Measurements from ENCODE around the gene SULT2B1.
A peak's percentile ranks its signal among the peaks of the same experiment; 100 is the strongest.

Gene SULT2B1

GRCh38 chr19:48634424-48635262, 82.7 kb downstream of the SULT2B1 start:
- DNase-seq (ENCODE audit: low read depth), result peak; percentile 96

DNA sequence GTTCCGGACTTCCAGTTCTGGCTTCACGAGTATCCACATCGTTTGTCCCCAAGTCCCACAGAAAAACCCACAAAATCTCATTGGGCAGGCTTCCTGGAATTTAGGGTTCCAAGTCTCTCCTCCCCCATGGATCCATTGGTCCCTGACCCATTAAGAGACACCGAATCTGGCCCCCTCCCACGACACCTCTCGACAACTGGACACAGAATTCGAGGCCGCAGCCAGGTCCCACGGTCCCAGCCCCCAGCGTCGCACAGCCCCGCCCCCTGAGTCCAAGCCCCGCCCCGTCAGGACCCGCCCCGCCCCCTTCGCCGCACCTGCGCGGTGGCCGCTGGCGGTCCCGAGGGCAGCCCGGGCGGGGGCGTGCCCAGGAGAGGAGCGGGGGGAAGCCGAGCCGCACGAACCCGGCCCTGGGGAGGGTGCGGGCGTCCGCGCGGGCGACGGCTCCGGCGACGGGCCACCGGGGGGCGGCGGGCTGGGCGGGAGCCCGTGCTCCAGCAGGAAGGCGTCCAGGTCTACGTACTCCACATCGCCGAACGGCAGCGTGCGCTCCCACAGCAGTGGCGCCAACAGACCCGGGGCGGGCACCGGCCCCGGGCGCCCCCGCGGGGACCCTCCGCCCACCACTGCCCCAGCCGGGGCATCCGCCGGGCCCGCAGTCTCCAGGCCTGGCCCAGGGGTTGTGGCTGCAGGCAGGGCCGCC, 83.4 kb downstream of the SULT2B1 start:
- no peak for DNase-seq (ENCODE audit: low read depth)

- DNase-seq (ENCODE audit: low read depth), result no peak
Measured at GRCh38 chr19:48635966-48636858, 84.2 kb downstream of the SULT2B1 start.

GRCh38 chr19:48636859-48637448, 85.0 kb downstream of the SULT2B1 start, which contains the start of gene DBP:
Gene DBP, minus strand, starts transcription at chr19:48637379. Its CDS starts 385 bp downstream, at chr19:48636994.
- DNase-seq (ENCODE audit: low read depth), result no peak

- DNase-seq (ENCODE audit: low read depth), result peak; percentile 99
Measured at GRCh38 chr19:48637449-48637947, 85.5 kb downstream of the SULT2B1 start.

DNA sequence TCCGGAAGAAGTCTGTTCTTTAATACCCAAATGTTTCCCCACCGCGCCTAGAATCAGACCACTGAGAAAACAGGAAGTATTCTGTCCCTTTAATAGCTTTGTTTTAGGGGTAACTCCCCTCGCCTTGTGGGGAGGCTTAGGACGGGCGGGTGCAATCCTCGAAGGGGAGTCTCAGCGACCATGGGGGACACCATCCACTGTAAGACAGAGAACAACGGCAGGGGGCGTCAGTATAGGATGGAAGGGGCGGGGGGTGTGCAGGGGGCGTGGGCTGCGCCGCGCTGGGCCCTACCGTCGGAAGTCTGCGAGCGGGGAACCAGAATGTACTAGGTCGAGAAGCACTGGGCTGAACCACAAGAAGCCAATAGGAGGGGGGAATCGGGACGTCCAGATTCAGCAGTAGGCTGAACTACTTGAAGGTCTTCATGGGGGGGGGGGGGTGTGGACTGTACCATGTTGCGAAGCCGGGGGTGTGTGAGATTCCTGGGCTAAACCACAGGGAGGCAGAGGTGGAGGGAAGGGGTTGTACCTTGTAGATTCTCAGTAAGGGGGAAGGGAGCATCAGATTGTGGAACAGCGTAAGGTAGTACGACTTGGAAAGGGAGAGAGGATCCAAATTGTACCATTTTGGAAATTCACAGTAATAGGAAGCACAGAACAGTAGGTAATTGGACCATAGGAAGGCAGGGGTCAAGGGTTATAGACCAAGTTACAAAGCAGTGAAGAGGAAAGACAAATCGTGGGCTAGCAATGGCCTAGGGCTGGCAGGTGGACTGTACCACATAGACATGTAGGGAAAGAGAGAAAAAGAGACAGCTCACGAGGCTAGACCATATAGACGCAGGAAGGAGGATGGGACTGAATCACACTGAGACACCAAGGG, 86.2 kb downstream of the SULT2B1 start:
- peak; percentile 98 for DNase-seq (ENCODE audit: low read depth)

GRCh38 chr19:48638831-48639381, 86.9 kb downstream of the SULT2B1 start:
- DNase-seq (ENCODE audit: low read depth), result no peak

DNA sequence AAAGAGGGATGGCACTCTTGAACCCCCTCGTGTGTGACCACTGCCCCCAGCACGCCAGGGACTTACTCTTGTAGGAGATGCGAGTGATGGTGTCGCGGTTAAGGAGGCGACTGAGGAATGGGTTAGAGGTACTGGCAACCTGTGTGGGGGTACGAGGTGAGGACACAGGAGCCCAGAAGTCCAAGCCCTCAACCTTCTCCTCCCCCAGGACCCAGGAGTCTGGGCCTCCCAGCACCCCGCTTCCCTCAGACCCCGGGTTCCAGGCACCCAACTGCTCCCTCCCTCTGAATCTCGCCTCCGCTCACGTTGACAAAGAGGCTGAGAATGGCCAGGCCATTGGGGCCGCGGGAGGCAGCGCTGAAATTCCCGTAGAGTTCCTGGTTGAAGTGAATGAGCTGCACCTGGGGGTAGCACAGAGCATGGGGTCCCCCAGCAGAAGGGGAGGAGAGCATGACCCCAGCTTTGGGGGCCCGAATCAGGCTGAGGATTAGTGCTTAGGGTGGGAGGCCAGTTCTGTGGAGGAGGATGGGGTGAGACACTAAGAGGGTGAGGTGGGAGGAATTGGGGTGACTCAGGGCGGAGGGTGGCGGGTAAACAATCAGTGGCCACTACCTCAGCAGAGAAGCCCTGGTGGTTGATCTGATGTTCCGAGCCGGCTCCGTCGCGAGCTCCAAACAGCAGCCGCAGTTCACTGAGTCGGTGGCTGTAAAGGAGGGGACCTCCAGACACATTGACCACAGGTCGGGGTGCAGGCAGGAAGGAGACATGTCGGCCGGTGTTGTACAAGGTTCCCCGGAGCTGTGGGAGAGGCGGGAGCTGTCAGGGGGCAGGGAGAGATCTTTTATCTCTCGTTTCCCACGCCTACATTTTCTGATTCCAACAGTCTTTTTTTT, 87.8 kb downstream of the SULT2B1 start:
- DNase-seq (ENCODE audit: low read depth), result peak; percentile 42

- DNase-seq (ENCODE audit: low read depth), result no peak
Measured at GRCh38 chr19:48641850-48642249, 89.9 kb downstream of the SULT2B1 start.

DNA sequence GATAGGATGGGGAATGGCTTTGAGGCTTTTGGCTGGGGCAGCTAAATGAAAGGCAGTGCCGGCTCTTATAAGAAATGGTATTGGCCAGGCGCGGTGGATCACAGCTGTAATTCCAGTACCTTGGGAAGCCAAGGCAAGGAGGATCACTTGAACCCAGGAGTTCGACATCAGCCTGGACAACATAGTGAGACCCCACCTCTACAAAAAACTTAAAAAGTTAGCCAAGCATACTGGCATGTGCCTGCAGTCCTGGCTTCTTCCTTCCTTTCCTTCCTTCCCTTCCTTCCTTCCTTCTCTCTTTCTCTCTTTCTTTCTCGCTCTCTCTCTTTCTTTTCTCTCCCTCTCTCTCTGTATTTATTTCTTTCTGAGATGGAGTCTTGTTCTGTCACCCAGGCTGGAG, 90.9 kb downstream of the SULT2B1 start:
- DNase-seq (ENCODE audit: low read depth), result no peak

- no peak for DNase-seq (ENCODE audit: low read depth)
Measured at GRCh38 chr19:48644355-48644754, 92.4 kb downstream of the SULT2B1 start.

GRCh38 chr19:48644839-48645619, 93.1 kb downstream of the SULT2B1 start:
- DNase-seq (ENCODE audit: low read depth), result peak; percentile 82

DNA sequence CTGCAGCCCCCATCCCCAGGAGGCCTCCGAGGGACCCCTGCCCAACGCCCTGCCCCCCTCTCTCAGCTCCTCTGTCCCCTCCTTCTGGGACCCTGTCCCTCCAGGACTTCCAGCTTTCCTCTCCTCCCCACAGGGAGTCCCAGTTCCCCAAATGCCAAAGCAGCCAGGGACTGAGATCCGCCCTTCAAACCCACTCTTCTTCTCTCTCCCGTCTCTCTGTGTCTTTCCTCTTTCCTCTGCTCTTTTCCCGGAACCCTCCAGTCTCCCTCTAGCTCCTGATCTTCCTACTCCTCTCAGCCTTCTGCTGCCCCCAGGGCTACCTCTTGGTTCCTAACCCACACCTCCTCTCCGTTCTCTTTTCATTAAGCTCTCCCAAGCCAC, 93.6 kb downstream of the SULT2B1 start:
- no peak for DNase-seq (ENCODE audit: low read depth)

- peak; percentile 52 for DNase-seq (ENCODE audit: low read depth)
Measured at GRCh38 chr19:48646001-48646721, 94.2 kb downstream of the SULT2B1 start, which contains the start of gene CA11. Gene CA11, minus strand, starts transcription at chr19:48646187. Its CDS starts 555 bp downstream, at chr19:48645632.

- peak; percentile 84 for DNase-seq (ENCODE audit: low read depth)
Measured at GRCh38 chr19:48646722-48647216, 94.8 kb downstream of the SULT2B1 start.

DNA sequence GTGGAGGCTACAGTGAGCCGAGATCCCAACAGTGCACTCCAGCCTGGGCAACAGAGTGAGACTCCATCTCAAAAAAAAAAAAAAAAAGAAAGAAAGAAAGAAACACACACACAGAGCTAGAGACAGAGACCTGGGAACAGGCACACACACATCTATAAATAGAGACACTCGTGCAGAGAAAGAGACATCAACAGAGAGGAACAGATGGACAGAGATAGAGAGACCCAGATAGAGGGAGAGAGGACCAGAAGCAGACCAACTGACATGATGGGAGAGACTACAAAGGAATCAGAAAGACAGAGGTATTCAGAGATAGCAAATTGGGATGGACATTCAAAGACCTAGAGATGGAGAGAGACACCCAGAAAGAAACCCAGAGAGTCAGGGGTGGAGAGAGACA, 96.2 kb downstream of the SULT2B1 start:
- DNase-seq (ENCODE audit: low read depth), result no peak
